A549 (cell line): ENCODE results near the gene OPHN1. TPM values are rescaled to one million over a fixed set of nuclear protein-coding genes. Genes with fewer than 3 reads are reported as not detected.

Experiments
- ATAC-seq, 2 experiments: fragments of 200-7000 bp in 1 of 2; fragments of >200 bp in 1 of 2; cut with Nextera tagmentation in 1 of 2; cut with Tn5 transposase in 1 of 2; 3 replicates each; pipeline versions ENCODE4 v1.8.0 to v1.9.1; 2018 to 2020; ENCODE audit warnings: mild to moderate bottlenecking in 1 of 2, moderate library complexity in 1 of 2
- CTCF ChIA-PET: fragments of 300-600 bp; sonication (Branson Sonifier 250); formaldehyde crosslinking; extraction: SDS; loops from one replicate; lab custom pipeline; 2021; ENCODE audit warnings: antibody characterized with exemption, inconsistent platforms; lab: Yijun Ruan, JAX
- POLR2A ChIA-PET: fragments of 350-600 bp; formaldehyde crosslinking; extraction: SDS; loops from one replicate; lab custom pipeline; 2021; ENCODE audit warnings: antibody characterized with exemption, inconsistent platforms; lab: Yijun Ruan, JAX
- DNase-seq, 2 experiments: peaks; one replicate each; pipeline versions ENCODE4 v3.0.0 to v3.0.0-alpha.2; 2011 to 2016; ENCODE audit warnings: low read depth in 1 of 2, low spot score in 1 of 2
- FAIRE-seq: peaks from 2 replicates; lab custom pipeline; 2011; peaks lifted over from hg19 to GRCh38; lab: Jason Lieb, UNC
- H3K27ac ChIP-seq, 2 experiments: fragments of >200 bp; sonication (Bioruptor Twin); formaldehyde crosslinking; 3 replicates each; pipeline ENCODE4 v1.5.1; 2016 to 2017
- H3K4me1 ChIP-seq: fragments of >200 bp; sonication (Bioruptor Twin); formaldehyde crosslinking; 3 replicates; pipeline ENCODE4 v1.6.1; 2016
- H3K4me2 ChIP-seq: fragments of >200 bp; sonication (Bioruptor Twin); formaldehyde crosslinking; 3 replicates; pipeline ENCODE4 v1.6.1; 2016
- H3K4me3 ChIP-seq: fragments of >200 bp; sonication (Bioruptor Twin); formaldehyde crosslinking; 3 replicates; pipeline ENCODE4 v1.5.1; 2016
- H3K9me3 ChIP-seq: fragments of >200 bp; sonication (Bioruptor Twin); formaldehyde crosslinking; 3 replicates; pipeline ENCODE4 v1.6.1; 2016
- CEBPB ChIP-seq, 2 experiments: fragments of >200 bp in 1 of 2; sonication (Bioruptor Twin) in 1 of 2; formaldehyde crosslinking in 1 of 2; IDR thresholded peaks; 2 replicates each; pipeline ENCODE4 v1.6.1; 2012 to 2016
- EHMT2 ChIP-seq: fragments of 200-600 bp; sonication (generic); IDR thresholded peaks from 2 replicates; pipeline ENCODE4 v1.6.1; 2016; ENCODE audit warnings: antibody characterized with exemption, low read depth, mild to moderate bottlenecking, moderate library complexity
- EP300 ChIP-seq, 2 experiments: fragments of >200 bp; sonication (Bioruptor Twin); formaldehyde crosslinking; IDR thresholded peaks; 2 replicates in 1 of 2; 3 replicates in 1 of 2; pipeline ENCODE4 v1.6.1; 2016 to 2017
- ESRRA ChIP-seq: fragments of 150-350 bp; IDR thresholded peaks from 2 replicates; pipeline ENCODE4 v1.6.1; 2014; ENCODE audit warnings: mild to moderate bottlenecking, low read length, borderline replicate concordance
- GATA3 ChIP-seq: IDR thresholded peaks from 2 replicates; pipeline ENCODE4 v1.6.1; 2012; ENCODE audit warnings: borderline replicate concordance
- HDAC2 ChIP-seq: fragments of 200-600 bp; sonication (generic); IDR thresholded peaks from 2 replicates; pipeline ENCODE4 v1.6.1; 2016
- HEYL ChIP-seq: fragments of 250-450 bp; sonication (Bioruptor Pico); IDR thresholded peaks from 2 replicates; pipeline ENCODE4 v1.8.0; 2021; ENCODE audit warnings: mild to moderate bottlenecking, moderate library complexity
- HOXB13 ChIP-seq: fragments of 250-450 bp; sonication (Bioruptor Pico); IDR thresholded peaks from 2 replicates; pipeline ENCODE4 v1.5.0; 2020; ENCODE audit warnings: low read depth, mild to moderate bottlenecking, moderate library complexity
- JUN ChIP-seq, 2 experiments: fragments of >200 bp; sonication (Bioruptor Twin); formaldehyde crosslinking; IDR thresholded peaks; 2 replicates in 1 of 2; 3 replicates in 1 of 2; pipeline ENCODE4 v1.6.1; 2016 to 2017
- JUNB ChIP-seq: fragments of >200 bp; sonication (Bioruptor Twin); formaldehyde crosslinking; IDR thresholded peaks from 2 replicates; pipeline ENCODE4 v1.6.1; 2016
- KDM1A ChIP-seq: fragments of 200-600 bp; sonication (generic); IDR thresholded peaks from 2 replicates; pipeline ENCODE4 v1.6.1; 2016; ENCODE audit warnings: low read depth, mild to moderate bottlenecking
- NFE2L2 ChIP-seq: fragments of 150-350 bp; conservative IDR thresholded peaks from 2 replicates; pipeline ENCODE4 v1.6.1; 2014; ENCODE audit warnings: low read length
- POLR2A ChIP-seq: IDR thresholded peaks from 2 replicates; pipeline ENCODE4 v1.6.1; 2012; ENCODE audit warnings: mild to moderate bottlenecking, low read length
- SMC3 ChIP-seq: fragments of >200 bp; sonication (Bioruptor Twin); formaldehyde crosslinking; IDR thresholded peaks from 3 replicates; pipeline ENCODE4 v1.6.1; 2018; ENCODE audit warnings: inconsistent platforms
- ZC3H11A ChIP-seq: fragments of 450-650 bp; IDR thresholded peaks from 2 replicates; pipeline ENCODE4 v1.6.1; 2014; ENCODE audit warnings: antibody characterized with exemption, mild to moderate bottlenecking
- WGBS: methylation state at CpG from one replicate; pipeline ENCODE4 v1.1.6; 2017; ENCODE audit errors: missing lambda C conversion rate; 5-methylcytosine and 5-hydroxymethylcytosine counted together
- polyA plus RNA-seq, 4 experiments: library from polyadenylated mRNA; depleted of rRNA in 3 of 4; stranded (reverse); fragments of >200 nt; fragmentation: RNase III in 1 of 4; extraction: RNeasy Plus Mini Kit Qiagen cat#74134 plus additional on column Dnase treatment in 1 of 4; gene quantifications; 2 replicates in 3 of 4; 3 replicates in 1 of 4; pipeline ENCODE4 v1.2.3, GENCODE V29; 2011 to 2017
- TF ChIP-seq, protein P1 (sequence below): fragments of >200 bp; sonication (Bioruptor Twin); formaldehyde crosslinking; IDR thresholded peaks from 3 replicates; pipeline ENCODE4 v1.5.1; 2016
- TF ChIP-seq, protein P2 (sequence below): fragments of 250-450 bp; sonication (Bioruptor Pico); IDR thresholded peaks from 2 replicates; pipeline ENCODE4 v1.5.0; 2020; ENCODE audit warnings: low read depth, mild to moderate bottlenecking, moderate library complexity
- TF ChIP-seq, protein P3 (sequence below): fragments of 450-650 bp; IDR thresholded peaks from 2 replicates; pipeline ENCODE4 v1.6.1; 2014; ENCODE audit warnings: antibody characterized with exemption
- TF ChIP-seq, protein P4 (sequence below): fragments of 200-600 bp; sonication (generic); IDR thresholded peaks from 2 replicates; pipeline ENCODE4 v1.6.1; 2016; ENCODE audit warnings: antibody characterized with exemption, mild to moderate bottlenecking, moderate library complexity
- TF ChIP-seq, protein P5 (sequence below): fragments of 250-450 bp; sonication (Bioruptor Pico); IDR thresholded peaks from 2 replicates; pipeline ENCODE4 v1.5.0; 2021; ENCODE audit warnings: mild to moderate bottlenecking, moderate library complexity, borderline replicate concordance

OPHN1 gene
- polyA plus RNA-seq, 2 of the 4 experiments (the other 2 are of a cell fraction): 2.0 to 5.7 TPM

DNA sequence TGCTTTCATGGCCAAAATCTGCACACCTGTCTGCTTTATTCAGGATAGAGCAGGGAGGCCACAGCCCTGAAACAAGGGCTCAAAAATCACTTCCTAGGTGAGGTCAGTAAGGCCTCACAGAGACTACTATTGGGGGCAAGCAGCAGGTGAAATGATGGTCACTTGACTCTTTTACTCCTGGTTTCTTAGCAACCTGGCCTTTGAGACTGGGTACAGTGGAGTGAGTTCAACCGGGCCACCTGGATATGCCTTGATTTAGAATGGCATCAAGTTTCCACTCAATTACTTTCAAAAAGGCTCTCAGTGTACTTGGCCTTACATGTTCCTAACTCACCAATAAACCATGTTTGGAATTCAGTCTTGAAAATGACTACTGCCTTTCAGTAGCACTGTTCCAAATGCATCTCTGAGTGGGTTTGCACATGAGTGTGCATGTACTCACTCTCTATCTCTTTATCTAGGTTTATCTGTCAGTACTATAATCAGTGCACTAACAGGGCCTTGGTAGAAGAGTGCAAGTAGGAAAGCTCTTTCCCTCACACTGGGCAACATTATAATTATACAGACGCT, 388.2 kb downstream of the OPHN1 start:
- POLR2A ChIA-PET: no interaction called here
- no peak for TF ChIP-seq EP300 (IDR thresholded peaks at IDR 0.05)
- no peak for TF ChIP-seq JUN (IDR thresholded peaks at IDR 0.05)
- TF ChIP-seq, protein P1, sequence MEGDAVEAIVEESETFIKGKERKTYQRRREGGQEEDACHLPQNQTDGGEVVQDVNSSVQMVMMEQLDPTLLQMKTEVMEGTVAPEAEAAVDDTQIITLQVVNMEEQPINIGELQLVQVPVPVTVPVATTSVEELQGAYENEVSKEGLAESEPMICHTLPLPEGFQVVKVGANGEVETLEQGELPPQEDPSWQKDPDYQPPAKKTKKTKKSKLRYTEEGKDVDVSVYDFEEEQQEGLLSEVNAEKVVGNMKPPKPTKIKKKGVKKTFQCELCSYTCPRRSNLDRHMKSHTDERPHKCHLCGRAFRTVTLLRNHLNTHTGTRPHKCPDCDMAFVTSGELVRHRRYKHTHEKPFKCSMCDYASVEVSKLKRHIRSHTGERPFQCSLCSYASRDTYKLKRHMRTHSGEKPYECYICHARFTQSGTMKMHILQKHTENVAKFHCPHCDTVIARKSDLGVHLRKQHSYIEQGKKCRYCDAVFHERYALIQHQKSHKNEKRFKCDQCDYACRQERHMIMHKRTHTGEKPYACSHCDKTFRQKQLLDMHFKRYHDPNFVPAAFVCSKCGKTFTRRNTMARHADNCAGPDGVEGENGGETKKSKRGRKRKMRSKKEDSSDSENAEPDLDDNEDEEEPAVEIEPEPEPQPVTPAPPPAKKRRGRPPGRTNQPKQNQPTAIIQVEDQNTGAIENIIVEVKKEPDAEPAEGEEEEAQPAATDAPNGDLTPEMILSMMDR: no peak
- TF ChIP-seq KDM1A: no peak
- TF ChIP-seq, protein P2, sequence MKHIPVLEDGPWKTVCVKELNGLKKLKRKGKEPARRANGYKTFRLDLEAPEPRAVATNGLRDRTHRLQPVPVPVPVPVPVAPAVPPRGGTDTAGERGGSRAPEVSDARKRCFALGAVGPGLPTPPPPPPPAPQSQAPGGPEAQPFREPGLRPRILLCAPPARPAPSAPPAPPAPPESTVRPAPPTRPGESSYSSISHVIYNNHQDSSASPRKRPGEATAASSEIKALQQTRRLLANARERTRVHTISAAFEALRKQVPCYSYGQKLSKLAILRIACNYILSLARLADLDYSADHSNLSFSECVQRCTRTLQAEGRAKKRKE (CRISPR knock-in tag): no peak
- no peak for TF ChIP-seq POLR2A
- TF ChIP-seq CEBPB (IDR thresholded peaks at IDR 0.05): no peak
- TF ChIP-seq HDAC2: no peak
- no peak for TF ChIP-seq JUNB
- no peak for TF ChIP-seq HEYL (CRISPR knock-in tag)
- TF ChIP-seq ESRRA: no peak
- no peak for TF ChIP-seq GATA3
- TF ChIP-seq, protein P3, sequence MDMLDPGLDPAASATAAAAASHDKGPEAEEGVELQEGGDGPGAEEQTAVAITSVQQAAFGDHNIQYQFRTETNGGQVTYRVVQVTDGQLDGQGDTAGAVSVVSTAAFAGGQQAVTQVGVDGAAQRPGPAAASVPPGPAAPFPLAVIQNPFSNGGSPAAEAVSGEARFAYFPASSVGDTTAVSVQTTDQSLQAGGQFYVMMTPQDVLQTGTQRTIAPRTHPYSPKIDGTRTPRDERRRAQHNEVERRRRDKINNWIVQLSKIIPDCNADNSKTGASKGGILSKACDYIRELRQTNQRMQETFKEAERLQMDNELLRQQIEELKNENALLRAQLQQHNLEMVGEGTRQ: no peak
- TF ChIP-seq NFE2L2: no peak
- no peak for TF ChIP-seq HOXB13 (CRISPR knock-in tag)
- 32% methylated on average over 2 of the region's 2 CpGs for WGBS

DNA sequence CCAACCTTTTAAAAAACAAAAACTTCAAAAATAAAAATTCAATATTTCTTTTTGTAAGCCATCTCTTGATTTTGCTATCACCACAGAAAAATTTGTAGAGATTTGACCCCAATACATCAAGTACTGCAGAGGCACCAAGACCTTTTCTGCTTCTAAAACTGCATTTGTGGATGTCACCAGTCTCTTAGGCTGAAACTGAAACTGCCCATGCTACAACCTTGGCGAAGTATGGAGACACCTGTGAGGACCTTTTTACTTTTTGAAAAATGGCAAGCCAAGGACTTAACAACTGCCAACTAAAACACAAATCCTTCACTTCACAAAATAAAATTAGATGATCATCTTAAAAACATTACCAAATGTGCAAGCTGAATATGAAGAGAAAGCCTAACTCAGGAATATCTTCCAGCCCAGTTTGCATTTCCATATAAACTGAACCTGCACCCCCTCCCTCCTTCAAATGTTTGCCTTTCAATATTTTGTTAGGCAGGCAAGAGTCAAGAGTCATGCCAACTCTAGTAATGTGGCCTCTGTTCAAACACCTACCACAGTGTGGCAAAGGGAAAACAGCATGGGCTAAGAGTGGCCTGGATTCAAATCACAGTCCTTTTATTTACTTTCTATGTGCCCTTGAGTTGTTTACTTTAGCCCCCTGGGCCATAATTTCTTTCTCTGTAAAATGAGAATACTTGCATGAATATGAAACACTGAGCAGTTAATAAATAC, 389.4 kb downstream of the OPHN1 start:
- H3K9me3 ChIP-seq: no peaks in the 10 kb centered on the region
- ChIA-PET CTCF (interaction anchor here (0.6 kb wide), 1 partner anchor 25 kb away, joined by 3 read pairs; no protein-coding TSS in a partner anchor), POLR2A (no interaction called here)
- H3K4me1 ChIP-seq: no peaks in the 10 kb centered on the region
- no peak for DNase-seq
- no peak for ATAC-seq
- WGBS: 87% methylated on average over 1 of the region's 1 CpG
- FAIRE-seq: no peak
- TF ChIP-seq, protein P4, sequence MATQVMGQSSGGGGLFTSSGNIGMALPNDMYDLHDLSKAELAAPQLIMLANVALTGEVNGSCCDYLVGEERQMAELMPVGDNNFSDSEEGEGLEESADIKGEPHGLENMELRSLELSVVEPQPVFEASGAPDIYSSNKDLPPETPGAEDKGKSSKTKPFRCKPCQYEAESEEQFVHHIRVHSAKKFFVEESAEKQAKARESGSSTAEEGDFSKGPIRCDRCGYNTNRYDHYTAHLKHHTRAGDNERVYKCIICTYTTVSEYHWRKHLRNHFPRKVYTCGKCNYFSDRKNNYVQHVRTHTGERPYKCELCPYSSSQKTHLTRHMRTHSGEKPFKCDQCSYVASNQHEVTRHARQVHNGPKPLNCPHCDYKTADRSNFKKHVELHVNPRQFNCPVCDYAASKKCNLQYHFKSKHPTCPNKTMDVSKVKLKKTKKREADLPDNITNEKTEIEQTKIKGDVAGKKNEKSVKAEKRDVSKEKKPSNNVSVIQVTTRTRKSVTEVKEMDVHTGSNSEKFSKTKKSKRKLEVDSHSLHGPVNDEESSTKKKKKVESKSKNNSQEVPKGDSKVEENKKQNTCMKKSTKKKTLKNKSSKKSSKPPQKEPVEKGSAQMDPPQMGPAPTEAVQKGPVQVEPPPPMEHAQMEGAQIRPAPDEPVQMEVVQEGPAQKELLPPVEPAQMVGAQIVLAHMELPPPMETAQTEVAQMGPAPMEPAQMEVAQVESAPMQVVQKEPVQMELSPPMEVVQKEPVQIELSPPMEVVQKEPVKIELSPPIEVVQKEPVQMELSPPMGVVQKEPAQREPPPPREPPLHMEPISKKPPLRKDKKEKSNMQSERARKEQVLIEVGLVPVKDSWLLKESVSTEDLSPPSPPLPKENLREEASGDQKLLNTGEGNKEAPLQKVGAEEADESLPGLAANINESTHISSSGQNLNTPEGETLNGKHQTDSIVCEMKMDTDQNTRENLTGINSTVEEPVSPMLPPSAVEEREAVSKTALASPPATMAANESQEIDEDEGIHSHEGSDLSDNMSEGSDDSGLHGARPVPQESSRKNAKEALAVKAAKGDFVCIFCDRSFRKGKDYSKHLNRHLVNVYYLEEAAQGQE: no peak
- no peak for TF ChIP-seq ZC3H11A
- TF ChIP-seq, protein P2 (CRISPR knock-in tag): no peak
- TF ChIP-seq, protein P5, sequence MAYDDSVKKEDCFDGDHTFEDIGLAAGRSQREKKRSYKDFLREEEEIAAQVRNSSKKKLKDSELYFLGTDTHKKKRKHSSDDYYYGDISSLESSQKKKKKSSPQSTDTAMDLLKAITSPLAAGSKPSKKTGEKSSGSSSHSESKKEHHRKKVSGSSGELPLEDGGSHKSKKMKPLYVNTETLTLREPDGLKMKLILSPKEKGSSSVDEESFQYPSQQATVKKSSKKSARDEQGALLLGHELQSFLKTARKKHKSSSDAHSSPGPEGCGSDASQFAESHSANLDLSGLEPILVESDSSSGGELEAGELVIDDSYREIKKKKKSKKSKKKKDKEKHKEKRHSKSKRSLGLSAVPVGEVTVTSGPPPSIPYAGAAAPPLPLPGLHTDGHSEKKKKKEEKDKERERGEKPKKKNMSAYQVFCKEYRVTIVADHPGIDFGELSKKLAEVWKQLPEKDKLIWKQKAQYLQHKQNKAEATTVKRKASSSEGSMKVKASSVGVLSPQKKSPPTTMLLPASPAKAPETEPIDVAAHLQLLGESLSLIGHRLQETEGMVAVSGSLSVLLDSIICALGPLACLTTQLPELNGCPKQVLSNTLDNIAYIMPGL: no peak
- no peak for TF ChIP-seq SMC3
- TF ChIP-seq EHMT2: no peak
- no peak overlapping the region for H3K27ac ChIP-seq
- no peak overlapping the region for H3K4me3 ChIP-seq
- no peak overlapping the region for H3K4me2 ChIP-seq

More for the DNA sequence above, 388.2 kb downstream of the OPHN1 start:
- no peaks in the 10 kb centered on the region for H3K4me1 ChIP-seq
- H3K4me3 ChIP-seq: no peak overlapping the region
- ATAC-seq (no peak), DNase-seq (no peak), FAIRE-seq (no peak)
- H3K4me2 ChIP-seq: no peak overlapping the region
- H3K27ac ChIP-seq: no peak overlapping the region
- CTCF ChIA-PET: no interaction called here
- H3K9me3 ChIP-seq: no peaks in the 10 kb centered on the region
